Stimulated activated CD4-positive, alpha-beta T cell treated with anti-CD3 and anti-CD28 coated beads, Interleukin-1b, Interleukin-23, amount 100 ng/mL, for 4 hours (primary cell): ENCODE measurements around the gene LRRC8E.
"Not testable (repeated sequence)": the region's sequence is repeated elsewhere in the genome, so short reads cannot be mapped to it uniquely, and the experiment has no call there.

Experiments used
- DNase-seq, 2 donors: peaks; one replicate each; pipeline ENCODE4 v3.0.0-alpha.2; 2020; ENCODE audit warnings: low read depth in 2 of 2

LRRC8E gene

GRCh38 chr19:7855426-7856108 is 32.7 kb upstream of the LRRC8E start:
- no peak for DNase-seq

- no peak for DNase-seq
Observed at GRCh38 chr19:7856109-7856591, 32.2 kb upstream of the LRRC8E start.

GRCh38 chr19:7856679-7857663 is 31.3 kb upstream of the LRRC8E start:
- no peak for DNase-seq

GRCh38 chr19:7857727-7858108 is 30.6 kb upstream of the LRRC8E start:
- no peak for DNase-seq

GRCh38 chr19:7858109-7858770 is 30.1 kb upstream of the LRRC8E start:
- no peak for DNase-seq

- not testable (repeated sequence) for DNase-seq
Observed at GRCh38 chr19:7859087-7859486, 29.2 kb upstream of the LRRC8E start.

GRCh38 chr19:7859831-7860713 is 28.2 kb upstream of the LRRC8E start:
- no peak for DNase-seq

- no peak for DNase-seq
Observed at GRCh38 chr19:7860714-7861618, 27.3 kb upstream of the LRRC8E start.

- DNase-seq = no peak
Observed at GRCh38 chr19:7861619-7862412, 26.5 kb upstream of the LRRC8E start.

- peak; percentile 61 to 65 for DNase-seq
Observed at GRCh38 chr19:7862413-7862951, 25.8 kb upstream of the LRRC8E start.

- no peak for DNase-seq
Observed at GRCh38 chr19:7863157-7863970, 24.9 kb upstream of the LRRC8E start.

GRCh38 chr19:7863971-7864689 is 24.2 kb upstream of the LRRC8E start:
- DNase-seq = no peak

GRCh38 chr19:7864690-7865074 is 23.6 kb upstream of the LRRC8E start:
- DNase-seq = no peak

- DNase-seq = no peak
Observed at GRCh38 chr19:7865262-7865911, 22.9 kb upstream of the LRRC8E start.

GRCh38 chr19:7866399-7867091 is 21.8 kb upstream of the LRRC8E start:
- DNase-seq = no peak

GRCh38 chr19:7867092-7867844 is 21.0 kb upstream of the LRRC8E start:
- no peak for DNase-seq
